ENCODE data around the gene EFCC1. TPM values are rescaled to one million over a fixed set of nuclear protein-coding genes. Genes with fewer than 3 reads are reported as not detected.

Gene EFCC1
- total RNA-seq, 3 donors from 2014 or later, result 1.6 to 3.9 (median 1.8) TPM

DNA sequence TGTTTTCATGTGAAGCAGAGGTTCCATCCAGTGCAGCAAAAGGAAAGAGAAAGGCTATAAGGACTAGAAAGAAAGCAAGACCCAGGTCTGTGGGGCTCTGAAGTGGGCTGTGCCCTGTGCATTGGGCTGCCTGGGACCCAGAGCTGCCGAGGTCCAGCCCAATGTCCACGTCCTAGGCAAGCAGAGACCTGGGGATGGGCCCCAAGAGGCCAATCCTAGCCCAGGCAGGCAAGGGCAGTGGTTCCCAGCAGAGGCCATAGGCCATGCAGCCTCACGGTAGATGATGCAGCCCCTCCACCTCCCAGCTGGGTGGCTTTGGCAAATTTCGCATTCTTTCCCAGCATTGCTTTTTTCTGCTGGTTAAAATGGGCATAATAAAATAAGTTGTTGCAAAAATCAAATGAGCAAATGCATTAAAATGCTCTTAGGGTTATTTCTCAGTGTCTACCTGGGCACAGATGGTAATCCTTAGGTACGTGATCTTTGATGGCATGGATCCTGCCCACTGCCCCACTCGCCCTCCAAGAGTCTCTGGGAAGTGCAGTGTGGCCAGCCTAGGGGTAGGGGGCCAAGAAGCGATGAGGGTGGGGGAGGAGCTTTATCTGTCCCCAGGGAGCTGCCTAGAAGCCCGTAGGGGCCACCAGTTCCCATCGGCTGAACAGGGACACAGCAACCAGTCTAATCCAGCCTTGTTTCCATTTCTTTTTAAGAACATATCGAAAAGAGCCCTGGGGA is 37.2 kb downstream of the EFCC1 start:
- no peaks in the 10 kb centered on the region for H3K36me3 ChIP-seq
- TF ChIP-seq, protein P1, sequence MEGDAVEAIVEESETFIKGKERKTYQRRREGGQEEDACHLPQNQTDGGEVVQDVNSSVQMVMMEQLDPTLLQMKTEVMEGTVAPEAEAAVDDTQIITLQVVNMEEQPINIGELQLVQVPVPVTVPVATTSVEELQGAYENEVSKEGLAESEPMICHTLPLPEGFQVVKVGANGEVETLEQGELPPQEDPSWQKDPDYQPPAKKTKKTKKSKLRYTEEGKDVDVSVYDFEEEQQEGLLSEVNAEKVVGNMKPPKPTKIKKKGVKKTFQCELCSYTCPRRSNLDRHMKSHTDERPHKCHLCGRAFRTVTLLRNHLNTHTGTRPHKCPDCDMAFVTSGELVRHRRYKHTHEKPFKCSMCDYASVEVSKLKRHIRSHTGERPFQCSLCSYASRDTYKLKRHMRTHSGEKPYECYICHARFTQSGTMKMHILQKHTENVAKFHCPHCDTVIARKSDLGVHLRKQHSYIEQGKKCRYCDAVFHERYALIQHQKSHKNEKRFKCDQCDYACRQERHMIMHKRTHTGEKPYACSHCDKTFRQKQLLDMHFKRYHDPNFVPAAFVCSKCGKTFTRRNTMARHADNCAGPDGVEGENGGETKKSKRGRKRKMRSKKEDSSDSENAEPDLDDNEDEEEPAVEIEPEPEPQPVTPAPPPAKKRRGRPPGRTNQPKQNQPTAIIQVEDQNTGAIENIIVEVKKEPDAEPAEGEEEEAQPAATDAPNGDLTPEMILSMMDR (IDR thresholded peaks at IDR 0.05), result no peak
- TF ChIP-seq POLR2A (IDR thresholded peaks at IDR 0.05), result no peak
- no peak for TF ChIP-seq POLR2AphosphoS5 (IDR thresholded peaks at IDR 0.05)
- intact Hi-C loops (cut with DNase I; ENCODE audit: low total_unique reads), result no loop called here
- no peak for DNase-seq (ENCODE audit: low spot score in 2 of 2)
- no peaks in the 10 kb centered on the region for H3K4me1 ChIP-seq
- H3K27ac ChIP-seq, result no peak overlapping the region
- no peak overlapping the region for H3K4me3 ChIP-seq
- no peaks in the 10 kb centered on the region for H3K27me3 ChIP-seq
- H3K9me3 ChIP-seq, result no peaks in the 10 kb centered on the region

DNA sequence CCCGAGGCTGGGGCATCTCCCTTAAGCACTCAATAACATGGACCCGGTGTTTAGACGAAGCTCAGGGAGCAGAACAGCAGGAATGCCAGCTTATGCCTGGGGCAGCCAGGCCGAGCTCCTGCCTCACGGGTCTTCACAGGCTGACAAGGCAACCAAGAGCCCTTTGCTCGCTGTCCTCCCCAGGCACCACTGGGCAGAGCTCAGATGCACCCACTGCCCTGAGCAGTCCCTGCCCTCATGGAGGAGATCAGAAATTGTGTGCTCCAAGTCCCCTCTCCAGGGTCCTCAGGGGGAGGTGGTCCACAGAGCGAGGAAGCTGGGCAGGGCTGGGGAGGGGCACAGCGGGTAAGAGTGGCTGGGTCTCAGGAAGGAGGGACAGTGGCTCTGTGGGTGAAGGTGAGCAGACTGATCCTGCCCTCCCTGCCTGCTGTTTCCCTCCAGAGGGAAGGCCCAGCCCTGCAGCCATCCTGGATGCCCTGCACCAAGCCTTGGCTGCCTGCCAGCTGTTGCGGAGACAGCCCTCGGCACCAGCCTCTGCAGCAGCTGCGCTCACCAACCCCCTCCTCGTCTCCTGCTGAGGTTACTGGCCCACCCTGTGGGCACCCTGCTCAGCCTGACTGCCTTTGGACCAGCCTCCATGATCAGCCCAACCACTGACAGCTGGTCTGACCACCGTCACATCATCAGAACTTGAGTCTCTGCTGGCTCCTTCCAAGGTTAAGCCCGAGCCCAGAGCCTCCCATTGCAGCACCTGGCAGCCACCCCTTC is 38.4 kb downstream of the EFCC1 start:
- Histone ChIP-seq H3K4me3 (no peak overlapping the region), H3K4me1 (no peaks in the 10 kb centered on the region), H3K27me3 (no peaks in the 10 kb centered on the region), H3K36me3 (no peaks in the 10 kb centered on the region), H3K27ac (no peak overlapping the region), H3K9me3 (no peaks in the 10 kb centered on the region)
- no peak for DNase-seq (ENCODE audit: low spot score in 2 of 2)
- TF ChIP-seq, protein P1 (IDR thresholded peaks at IDR 0.05), result no peak
- TF ChIP-seq POLR2AphosphoS5 (IDR thresholded peaks at IDR 0.05) (no peak), POLR2A (IDR thresholded peaks at IDR 0.05) (no peak)
- intact Hi-C loops (cut with DNase I; ENCODE audit: low total_unique reads), result no loop called here

GRCh38 chr3:129040039-129040336 is 38.9 kb downstream of the EFCC1 start:
- no peak overlapping the region for H3K4me3 ChIP-seq
- DNase-seq (ENCODE audit: low spot score in 2 of 2), result no peak

GRCh38 chr3:129040579-129041300 is 39.6 kb downstream of the EFCC1 start:
- Histone ChIP-seq H3K9me3 (no peaks in the 10 kb centered on the region), H3K4me3 (no peak overlapping the region), H3K36me3 (no peaks in the 10 kb centered on the region), H3K27ac (no peak overlapping the region), H3K4me1 (no peaks in the 10 kb centered on the region), H3K27me3 (peaks cover 0 to 3% of the 10 kb centered on the region in 2 donors)
- DNase-seq (ENCODE audit: low spot score in 2 of 2), result no peak
- intact Hi-C loops (cut with DNase I; ENCODE audit: low total_unique reads), result no loop called here
- TF ChIP-seq POLR2AphosphoS5 (IDR thresholded peaks at IDR 0.05) (no peak), POLR2A (IDR thresholded peaks at IDR 0.05) (no peak)
- TF ChIP-seq, protein P1 (IDR thresholded peaks at IDR 0.05), result no peak

More at GRCh38 chr3:129040039-129040336, 38.9 kb downstream of the EFCC1 start:
- intact Hi-C loops (cut with DNase I; ENCODE audit: low total_unique reads), result no loop called here
- TF ChIP-seq POLR2A (IDR thresholded peaks at IDR 0.05), result no peak
- TF ChIP-seq POLR2AphosphoS5 (IDR thresholded peaks at IDR 0.05), result no peak
- TF ChIP-seq, protein P1 (IDR thresholded peaks at IDR 0.05), result no peak
- no peaks in the 10 kb centered on the region for H3K9me3 ChIP-seq
- no peaks in the 10 kb centered on the region for H3K36me3 ChIP-seq
- no peaks in the 10 kb centered on the region for H3K4me1 ChIP-seq
- no peak overlapping the region for H3K27ac ChIP-seq
- H3K27me3 ChIP-seq, result no peaks in the 10 kb centered on the region

GRCh38 chr3:129045675-129046036 is 44.6 kb downstream of the EFCC1 start:
- peak overlapping the region; percentile 29 to 67 (median 41) for H3K4me3 ChIP-seq
- TF ChIP-seq POLR2A (IDR thresholded peaks at IDR 0.05) (no peak), POLR2AphosphoS5 (IDR thresholded peaks at IDR 0.05) (no peak)
- TF ChIP-seq, protein P1 (IDR thresholded peaks at IDR 0.05), result no peak
- no peaks in the 10 kb centered on the region for H3K9me3 ChIP-seq
- no peak for DNase-seq (ENCODE audit: low spot score in 2 of 2)
- intact Hi-C loops (cut with DNase I; ENCODE audit: low total_unique reads), result no loop called here
- no peaks in the 10 kb centered on the region for H3K36me3 ChIP-seq
- H3K27ac ChIP-seq, result no peak overlapping the region
- H3K27me3 ChIP-seq, result peaks cover 0 to 8% of the 10 kb centered on the region in 2 donors
- H3K4me1 ChIP-seq, result no peaks in the 10 kb centered on the region
